ENCODE measurements around the gene METAP1D.
"Not testable (repeated sequence)": the region's sequence is repeated elsewhere in the genome, so short reads cannot be mapped to it uniquely, and the experiment has no call there.

METAP1D gene

GRCh38 chr2:172107690-172108586 lies 108.2 kb downstream of the METAP1D start:
- H3K36me3 ChIP-seq, result no peaks in the 10 kb centered on the region
- H3K27me3 ChIP-seq, result peaks cover 97% of the 10 kb centered on the region
- H3K4me1 ChIP-seq (ENCODE audit: control insufficient read depth in 1 of 2, insufficient read depth in 1 of 2, low read depth in 1 of 2, low read length in 1 of 2), result peaks cover 37 to 52% of the 10 kb centered on the region in 2 experiments
- H3K9me3 ChIP-seq, result no peaks in the 10 kb centered on the region
- H3K27ac ChIP-seq, result no peak overlapping the region
- no peak overlapping the region for H3K4me3 ChIP-seq (ENCODE audit: low read depth in 1 of 2, low read length in 1 of 2)
- TF ChIP-seq, protein P1, sequence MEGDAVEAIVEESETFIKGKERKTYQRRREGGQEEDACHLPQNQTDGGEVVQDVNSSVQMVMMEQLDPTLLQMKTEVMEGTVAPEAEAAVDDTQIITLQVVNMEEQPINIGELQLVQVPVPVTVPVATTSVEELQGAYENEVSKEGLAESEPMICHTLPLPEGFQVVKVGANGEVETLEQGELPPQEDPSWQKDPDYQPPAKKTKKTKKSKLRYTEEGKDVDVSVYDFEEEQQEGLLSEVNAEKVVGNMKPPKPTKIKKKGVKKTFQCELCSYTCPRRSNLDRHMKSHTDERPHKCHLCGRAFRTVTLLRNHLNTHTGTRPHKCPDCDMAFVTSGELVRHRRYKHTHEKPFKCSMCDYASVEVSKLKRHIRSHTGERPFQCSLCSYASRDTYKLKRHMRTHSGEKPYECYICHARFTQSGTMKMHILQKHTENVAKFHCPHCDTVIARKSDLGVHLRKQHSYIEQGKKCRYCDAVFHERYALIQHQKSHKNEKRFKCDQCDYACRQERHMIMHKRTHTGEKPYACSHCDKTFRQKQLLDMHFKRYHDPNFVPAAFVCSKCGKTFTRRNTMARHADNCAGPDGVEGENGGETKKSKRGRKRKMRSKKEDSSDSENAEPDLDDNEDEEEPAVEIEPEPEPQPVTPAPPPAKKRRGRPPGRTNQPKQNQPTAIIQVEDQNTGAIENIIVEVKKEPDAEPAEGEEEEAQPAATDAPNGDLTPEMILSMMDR (IDR thresholded peaks at IDR 0.05), result no peak

DNA sequence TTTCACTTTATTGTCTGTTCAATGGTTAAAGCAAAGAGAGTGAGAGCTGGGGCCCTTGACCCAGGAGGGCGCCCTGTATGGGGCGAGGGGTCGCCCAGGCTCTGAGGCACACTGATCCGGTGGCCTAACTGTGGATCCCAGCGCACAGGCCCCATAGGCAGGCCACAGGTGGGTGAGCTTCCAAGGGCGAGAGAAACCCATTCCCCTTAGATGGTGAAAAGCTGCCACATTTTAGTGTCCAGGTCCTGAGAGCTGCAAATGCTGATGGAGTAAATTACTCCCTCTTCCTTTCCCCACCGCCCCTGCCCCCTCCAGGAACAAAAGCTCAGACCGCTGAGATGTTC lies 108.8 kb downstream of the METAP1D start:
- Histone ChIP-seq H3K27me3 (peaks cover 96% of the 10 kb centered on the region), H3K27ac (no peak overlapping the region), H3K4me3 (ENCODE audit: low read depth in 1 of 2, low read length in 1 of 2) (no peak overlapping the region), H3K4me1 (ENCODE audit: control insufficient read depth in 1 of 2, insufficient read depth in 1 of 2, low read depth in 1 of 2, low read length in 1 of 2) (peaks cover 30 to 46% of the 10 kb centered on the region in 2 experiments), H3K36me3 (no peaks in the 10 kb centered on the region), H3K9me3 (no peaks in the 10 kb centered on the region)
- TF ChIP-seq, protein P1 (IDR thresholded peaks at IDR 0.05), result no peak

DNA sequence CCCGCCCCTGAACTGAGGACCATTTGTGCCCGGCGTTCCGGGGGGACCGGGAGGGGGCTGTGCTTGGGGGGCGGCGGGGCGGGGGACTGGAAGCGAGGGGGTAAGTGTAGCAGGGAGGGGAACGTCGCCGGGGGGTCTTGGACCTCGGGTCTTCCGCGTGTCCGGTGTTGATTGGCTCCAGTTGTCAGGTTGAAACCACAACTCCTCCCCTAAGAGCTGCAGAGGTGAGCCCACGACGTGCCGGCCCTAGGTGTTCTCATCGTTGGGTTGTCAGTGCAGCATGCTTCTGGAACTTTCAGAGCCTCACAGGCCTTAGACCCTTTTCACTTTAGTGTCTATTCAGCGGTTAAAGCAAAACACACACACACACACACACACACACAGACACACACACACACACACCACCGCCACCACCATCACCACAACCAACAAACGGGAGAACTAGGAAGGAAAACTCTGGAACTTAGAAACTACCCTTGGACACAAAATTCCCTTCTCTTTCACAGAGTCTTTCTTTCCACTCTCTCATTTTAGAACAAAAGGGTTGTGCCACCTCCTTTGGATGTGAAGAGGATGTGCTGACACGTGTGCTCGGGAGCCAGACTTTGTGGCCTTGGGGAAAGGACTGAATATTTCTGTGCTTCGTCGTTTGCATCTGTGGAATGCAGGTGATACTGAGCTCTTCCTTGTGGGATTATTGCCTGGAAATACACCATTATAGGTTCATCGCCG lies 109.7 kb downstream of the METAP1D start:
- Histone ChIP-seq H3K4me1 (ENCODE audit: control insufficient read depth in 1 of 2, insufficient read depth in 1 of 2, low read depth in 1 of 2, low read length in 1 of 2) (peaks cover 27 to 41% of the 10 kb centered on the region in 2 experiments), H3K27ac (no peak overlapping the region), H3K36me3 (no peaks in the 10 kb centered on the region), H3K27me3 (peaks cover 95% of the 10 kb centered on the region), H3K9me3 (no peaks in the 10 kb centered on the region), H3K4me3 (ENCODE audit: low read depth in 1 of 2, low read length in 1 of 2) (no peak overlapping the region)
- TF ChIP-seq, protein P1 (IDR thresholded peaks at IDR 0.05), result no peak

GRCh38 chr2:172109988-172110811 lies 110.4 kb downstream of the METAP1D start:
- no peak overlapping the region for H3K27ac ChIP-seq
- peaks cover 94% of the 10 kb centered on the region for H3K27me3 ChIP-seq
- TF ChIP-seq, protein P1 (IDR thresholded peaks at IDR 0.05), result no peak
- H3K4me3 ChIP-seq (ENCODE audit: low read depth in 1 of 2, low read length in 1 of 2), result no peak overlapping the region
- H3K4me1 ChIP-seq (ENCODE audit: control insufficient read depth in 1 of 2, insufficient read depth in 1 of 2, low read depth in 1 of 2, low read length in 1 of 2), result peaks cover 27 to 41% of the 10 kb centered on the region in 2 experiments
- H3K36me3 ChIP-seq, result no peaks in the 10 kb centered on the region
- no peaks in the 10 kb centered on the region for H3K9me3 ChIP-seq

DNA sequence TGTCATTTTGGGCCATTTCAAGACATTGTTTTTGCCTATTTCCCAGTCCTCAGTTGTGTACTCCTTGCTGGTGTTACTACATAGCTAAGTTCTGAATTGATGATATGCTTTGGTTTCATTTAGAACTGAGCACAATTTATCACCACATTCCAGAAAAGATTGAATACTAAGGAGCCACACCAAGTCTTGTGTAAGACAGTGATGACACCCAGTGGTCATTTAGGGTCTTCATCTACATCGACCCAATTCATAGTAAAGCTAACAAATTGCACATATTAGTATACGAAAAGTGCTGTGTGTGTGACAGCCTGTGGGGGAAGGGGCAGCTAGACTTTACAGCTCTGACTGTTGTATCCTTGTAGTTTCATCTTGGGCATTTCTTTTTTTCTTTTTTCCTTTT lies 113.9 kb downstream of the METAP1D start:
- Histone ChIP-seq H3K27me3 (peaks cover 72% of the 10 kb centered on the region), H3K4me1 (ENCODE audit: control insufficient read depth in 1 of 2, insufficient read depth in 1 of 2, low read depth in 1 of 2, low read length in 1 of 2) (peaks cover 7 to 11% of the 10 kb centered on the region in 2 experiments), H3K36me3 (no peaks in the 10 kb centered on the region), H3K27ac (no peak overlapping the region), H3K9me3 (no peaks in the 10 kb centered on the region), H3K4me3 (ENCODE audit: low read depth in 1 of 2, low read length in 1 of 2) (no peak overlapping the region)
- TF ChIP-seq, protein P1 (IDR thresholded peaks at IDR 0.05), result no peak

DNA sequence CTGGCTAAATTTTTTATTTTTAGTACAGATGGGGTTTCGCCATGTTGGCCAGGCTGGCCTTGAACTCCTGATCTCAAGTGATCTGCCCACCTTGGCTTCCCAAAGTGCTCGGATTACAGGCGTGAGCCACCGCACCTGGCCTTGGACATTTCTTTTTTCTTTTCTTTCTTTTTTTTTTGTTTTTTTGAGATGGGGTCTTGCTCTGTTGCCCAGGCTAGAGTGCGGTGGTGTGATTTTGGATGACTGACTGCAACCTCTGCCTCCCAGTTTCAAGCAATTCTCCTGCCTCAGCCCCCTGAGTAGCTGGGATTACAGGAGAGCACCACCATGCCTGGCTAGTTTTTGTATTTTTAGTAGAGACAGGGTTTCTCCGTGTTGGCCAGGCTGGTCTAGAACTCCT lies 114.4 kb downstream of the METAP1D start:
- not testable (repeated sequence) for H3K36me3 ChIP-seq; H3K4me1 ChIP-seq (ENCODE audit: control insufficient read depth in 1 of 2, insufficient read depth in 1 of 2, low read depth in 1 of 2, low read length in 1 of 2); H3K4me3 ChIP-seq (ENCODE audit: low read depth in 1 of 2, low read length in 1 of 2); H3K9me3 ChIP-seq; H3K27ac ChIP-seq
- H3K27me3 ChIP-seq, result peaks cover 68% of the 10 kb centered on the region
